ENCODE data around the gene LIN37.

DNA sequence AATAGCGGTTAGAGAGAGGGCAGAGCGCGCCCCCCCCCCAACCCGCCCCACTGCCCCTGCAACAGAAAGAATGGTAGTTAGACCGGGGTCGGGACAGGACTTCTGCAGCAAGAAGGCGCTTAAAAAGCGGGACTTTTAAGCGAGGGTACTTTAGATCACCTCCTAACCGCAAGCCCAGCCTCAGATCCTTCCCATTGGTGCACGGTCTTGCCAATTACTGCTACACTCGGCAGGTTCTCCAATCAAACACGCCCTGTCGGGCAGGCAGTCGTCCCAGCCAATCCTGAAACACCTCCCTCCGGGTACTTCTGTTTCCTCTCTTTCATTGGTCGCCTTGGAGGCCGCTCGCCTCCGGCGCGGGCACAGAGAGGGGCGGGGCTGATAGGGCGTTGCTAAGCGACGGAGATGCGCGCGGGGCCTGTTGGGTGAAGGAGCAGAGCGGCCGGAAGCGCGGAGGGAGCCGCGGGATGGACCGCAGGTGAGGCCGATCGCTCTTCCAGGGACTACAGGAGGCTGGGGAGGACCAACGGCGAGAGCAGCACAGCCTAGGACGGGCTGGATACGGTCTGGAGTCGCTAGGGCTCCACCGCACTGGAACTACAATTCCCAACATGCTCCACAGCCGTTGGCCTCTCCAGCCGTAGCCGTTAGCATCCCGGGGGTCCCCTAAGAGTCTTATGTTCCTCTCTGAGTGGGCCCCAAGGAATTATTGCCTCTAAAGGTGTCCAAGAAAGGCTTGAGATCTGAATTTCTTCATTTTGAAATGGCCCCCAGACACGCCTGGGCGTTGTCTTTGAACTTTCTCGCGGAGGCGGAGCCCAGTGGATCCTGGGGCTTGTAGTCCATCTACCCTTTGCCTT is 9.6 kb downstream of the LIN37 start, which contains the start of gene PROSER3:
- TF ChIP-seq, protein P1, sequence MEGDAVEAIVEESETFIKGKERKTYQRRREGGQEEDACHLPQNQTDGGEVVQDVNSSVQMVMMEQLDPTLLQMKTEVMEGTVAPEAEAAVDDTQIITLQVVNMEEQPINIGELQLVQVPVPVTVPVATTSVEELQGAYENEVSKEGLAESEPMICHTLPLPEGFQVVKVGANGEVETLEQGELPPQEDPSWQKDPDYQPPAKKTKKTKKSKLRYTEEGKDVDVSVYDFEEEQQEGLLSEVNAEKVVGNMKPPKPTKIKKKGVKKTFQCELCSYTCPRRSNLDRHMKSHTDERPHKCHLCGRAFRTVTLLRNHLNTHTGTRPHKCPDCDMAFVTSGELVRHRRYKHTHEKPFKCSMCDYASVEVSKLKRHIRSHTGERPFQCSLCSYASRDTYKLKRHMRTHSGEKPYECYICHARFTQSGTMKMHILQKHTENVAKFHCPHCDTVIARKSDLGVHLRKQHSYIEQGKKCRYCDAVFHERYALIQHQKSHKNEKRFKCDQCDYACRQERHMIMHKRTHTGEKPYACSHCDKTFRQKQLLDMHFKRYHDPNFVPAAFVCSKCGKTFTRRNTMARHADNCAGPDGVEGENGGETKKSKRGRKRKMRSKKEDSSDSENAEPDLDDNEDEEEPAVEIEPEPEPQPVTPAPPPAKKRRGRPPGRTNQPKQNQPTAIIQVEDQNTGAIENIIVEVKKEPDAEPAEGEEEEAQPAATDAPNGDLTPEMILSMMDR (conservative IDR thresholded peaks at IDR 0.05), result no peak
- peak; percentile 35; the same call in 1 of the 2 replicates for TF ChIP-seq ZFX (IDR thresholded peaks at IDR 0.05)
